Coronary artery (tissue), 2 donors: ENCODE measurements around the gene STX18.

ENCODE experiments used
- DNase-seq: peaks from one replicate; pipeline ENCODE4 v3.0.0-alpha.2; 2017; ENCODE audit warnings: low spot score
- H3K27ac ChIP-seq, 2 donors: fragments of 200-600 bp; sonication (generic); one replicate each; pipeline ENCODE4 v1.5.1; 2016 to 2019
- H3K4me3 ChIP-seq: fragments of 200-600 bp; sonication (generic); 2 replicates; pipeline ENCODE4 v1.5.1; 2016; ENCODE audit warnings: mild to moderate bottlenecking, moderate library complexity
- TF ChIP-seq, protein P1 (sequence below): fragments of 200-600 bp; sonication (generic); IDR thresholded peaks from one replicate; pipeline ENCODE4 v1.5.1; 2019; ENCODE audit warnings: antibody characterized with exemption

Gene STX18

DNA sequence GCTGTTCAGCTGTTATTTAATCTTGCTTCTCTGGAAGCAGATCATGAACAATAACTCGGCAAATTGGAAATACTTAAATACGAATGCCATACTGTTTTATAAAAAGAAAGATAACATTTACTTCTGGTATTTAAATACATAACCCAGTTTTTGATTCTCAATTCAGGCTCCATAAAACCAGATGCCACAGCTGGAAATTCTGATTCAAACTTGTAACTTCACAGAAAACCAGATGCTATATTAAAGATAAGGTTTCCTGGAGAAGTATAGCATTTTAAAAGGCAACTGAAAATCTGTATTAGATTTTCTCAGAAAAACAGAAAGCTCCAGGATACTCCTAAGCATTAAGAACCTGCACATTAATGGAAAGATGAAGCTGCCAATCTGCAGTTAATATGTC is 40.2 kb downstream of the STX18 start:
- Histone ChIP-seq H3K4me3 (no peak overlapping the region), H3K27ac (no peak overlapping the region)
- no peak for DNase-seq
- TF ChIP-seq, protein P1, sequence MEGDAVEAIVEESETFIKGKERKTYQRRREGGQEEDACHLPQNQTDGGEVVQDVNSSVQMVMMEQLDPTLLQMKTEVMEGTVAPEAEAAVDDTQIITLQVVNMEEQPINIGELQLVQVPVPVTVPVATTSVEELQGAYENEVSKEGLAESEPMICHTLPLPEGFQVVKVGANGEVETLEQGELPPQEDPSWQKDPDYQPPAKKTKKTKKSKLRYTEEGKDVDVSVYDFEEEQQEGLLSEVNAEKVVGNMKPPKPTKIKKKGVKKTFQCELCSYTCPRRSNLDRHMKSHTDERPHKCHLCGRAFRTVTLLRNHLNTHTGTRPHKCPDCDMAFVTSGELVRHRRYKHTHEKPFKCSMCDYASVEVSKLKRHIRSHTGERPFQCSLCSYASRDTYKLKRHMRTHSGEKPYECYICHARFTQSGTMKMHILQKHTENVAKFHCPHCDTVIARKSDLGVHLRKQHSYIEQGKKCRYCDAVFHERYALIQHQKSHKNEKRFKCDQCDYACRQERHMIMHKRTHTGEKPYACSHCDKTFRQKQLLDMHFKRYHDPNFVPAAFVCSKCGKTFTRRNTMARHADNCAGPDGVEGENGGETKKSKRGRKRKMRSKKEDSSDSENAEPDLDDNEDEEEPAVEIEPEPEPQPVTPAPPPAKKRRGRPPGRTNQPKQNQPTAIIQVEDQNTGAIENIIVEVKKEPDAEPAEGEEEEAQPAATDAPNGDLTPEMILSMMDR = no peak

DNA sequence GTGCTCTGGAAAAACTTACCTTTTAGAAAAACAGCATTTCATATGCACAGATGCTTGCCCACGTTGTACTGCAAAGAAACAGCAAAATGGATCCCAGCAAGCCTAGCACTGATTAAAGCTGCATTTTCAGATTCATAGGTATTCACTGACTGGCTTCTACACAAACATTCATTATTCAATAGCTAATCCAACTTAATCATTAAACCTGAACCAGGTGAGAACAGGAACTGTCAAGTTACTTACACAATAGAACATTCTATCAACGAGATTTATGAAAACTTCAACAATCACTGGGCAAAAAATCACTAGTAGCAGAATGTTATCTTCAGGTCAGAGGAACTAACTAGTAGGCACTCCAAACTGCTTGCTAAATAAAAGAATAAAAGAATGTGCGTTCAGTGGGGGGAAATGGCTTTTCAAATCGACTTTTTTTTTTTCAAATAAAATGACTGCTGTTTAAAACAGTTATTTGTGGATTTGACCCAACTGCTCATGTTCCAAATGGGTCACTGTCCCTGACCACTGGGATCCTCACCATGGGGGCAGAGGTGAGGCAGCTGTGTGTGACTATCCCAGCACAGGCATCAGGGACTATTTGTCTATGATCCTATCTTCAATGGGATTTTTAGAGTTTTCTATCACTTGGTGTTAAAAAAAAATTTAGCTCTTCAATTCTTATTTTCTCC is 42.3 kb downstream of the STX18 start:
- TF ChIP-seq, protein P1 = no peak
- Histone ChIP-seq H3K4me3 (no peak overlapping the region), H3K27ac (no peak overlapping the region)
- DNase-seq = no peak

- TF ChIP-seq, protein P1 = no peak
- Histone ChIP-seq H3K4me3 (no peak overlapping the region), H3K27ac (no peak overlapping the region)
- DNase-seq = no peak
Measured at GRCh38 chr4:4496592-4497372, 45.1 kb downstream of the STX18 start.

DNA sequence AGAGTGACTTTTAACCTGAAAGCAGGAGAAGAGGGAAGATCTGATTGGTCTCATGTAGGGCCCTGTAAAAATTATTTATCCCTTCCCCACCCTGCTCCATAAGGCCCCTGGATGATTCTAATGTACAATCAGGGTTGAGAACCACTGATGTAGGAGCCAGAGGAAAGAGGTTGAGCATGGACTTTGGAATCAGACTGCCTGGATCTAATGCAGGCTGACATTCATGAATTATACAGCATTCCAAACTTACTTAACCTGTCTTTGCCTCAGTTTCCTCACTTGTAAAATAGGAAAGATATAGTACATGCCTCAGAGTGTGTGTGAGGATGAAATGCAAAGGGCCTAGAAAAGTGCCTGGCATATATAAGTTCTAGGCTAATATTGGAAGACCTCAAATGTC is 47.0 kb downstream of the STX18 start:
- Histone ChIP-seq H3K27ac (no peak overlapping the region), H3K4me3 (no peak overlapping the region)
- DNase-seq = no peak
- TF ChIP-seq, protein P1 = no peak

GRCh38 chr4:4492161-4492847 is 49.5 kb downstream of the STX18 start:
- TF ChIP-seq, protein P1 = no peak
- Histone ChIP-seq H3K4me3 (no peak overlapping the region), H3K27ac (no peak overlapping the region)
- DNase-seq = no peak

DNA sequence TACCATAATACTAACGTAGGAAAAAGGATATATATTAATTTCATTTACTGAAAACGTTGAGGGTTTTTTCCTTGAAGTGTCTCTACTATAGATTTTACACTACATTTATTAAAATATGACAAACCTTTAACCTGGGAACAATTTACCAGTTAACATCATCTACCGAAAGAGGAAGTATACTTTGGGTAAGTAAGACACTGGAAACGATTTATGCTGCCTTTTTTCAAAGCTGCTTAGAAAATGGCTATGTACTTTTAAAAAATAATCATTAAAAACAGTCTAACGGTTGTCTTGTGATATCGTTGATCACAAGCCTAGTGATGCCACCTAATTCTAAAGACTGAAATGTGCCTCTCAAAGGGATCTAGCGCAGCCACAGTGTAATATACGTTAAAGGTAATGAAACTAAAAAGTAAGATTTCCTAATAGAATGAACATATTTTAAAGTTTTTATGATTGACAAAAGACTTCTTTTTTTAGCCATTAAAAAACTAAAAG is 50.4 kb downstream of the STX18 start:
- TF ChIP-seq, protein P1 = no peak
- Histone ChIP-seq H3K4me3 (no peak overlapping the region), H3K27ac (no peak overlapping the region)
- DNase-seq = no peak
